SU-DHL-6 (cell line): ENCODE measurements around the gene CFDP1.

Source experiments
- H2AFZ ChIP-seq: fragments of 200-600 bp; sonication (generic); 2 replicates; pipeline ENCODE4 v1.6.1; 2014; ENCODE audit warnings: low read depth, mild to moderate bottlenecking, moderate library complexity, mixed read lengths, antibody characterized with exemption, low read length; ENCODE audit not compliant: severe bottlenecking
- H3F3A ChIP-seq: fragments of 200-600 bp; shearing (Covaris generic); 2 replicates; pipeline ENCODE4 v1.6.0; 2016; ENCODE audit warnings: antibody characterized with exemption, mild to moderate bottlenecking; ENCODE audit not compliant: insufficient read depth
- H3K27ac ChIP-seq: fragments of 200-600 bp; sonication (generic); 2 replicates; pipeline ENCODE4 v1.5.1; 2016; ENCODE audit warnings: low read depth, mild to moderate bottlenecking, low read length, moderate library complexity, mixed read lengths
- H3K27me3 ChIP-seq: fragments of 200-600 bp; sonication (generic), shearing (Covaris generic); 2 replicates; pipeline ENCODE4 v1.6.0; 2014; ENCODE audit warnings: mild to moderate bottlenecking, low read length
- H3K36me3 ChIP-seq: fragments of 200-600 bp; sonication (generic); 2 replicates; pipeline ENCODE4 v1.6.1; 2014; ENCODE audit warnings: mild to moderate bottlenecking, low read length, mixed read lengths
- H3K4me2 ChIP-seq: fragments of 300-600, 200-600 bp; shearing (Covaris generic), sonication (generic); 2 replicates; pipeline ENCODE4 v1.6.0; 2014; ENCODE audit warnings: low read length, low read depth, mild to moderate bottlenecking; ENCODE audit not compliant: poor library complexity, severe bottlenecking
- H3K4me3 ChIP-seq: fragments of 200-600 bp; sonication (generic); 2 replicates; pipeline ENCODE4 v1.5.1; 2014; ENCODE audit warnings: antibody characterized with exemption, low read length, mild to moderate bottlenecking, mixed read lengths; ENCODE audit not compliant: insufficient read depth, poor library complexity, severe bottlenecking
- H3K79me2 ChIP-seq: fragments of 200-600 bp; sonication (generic); 2 replicates; pipeline ENCODE4 v1.6.1; 2014; ENCODE audit warnings: mild to moderate bottlenecking, low read length, moderate library complexity; ENCODE audit not compliant: insufficient read depth
- H3K9ac ChIP-seq: fragments of 200-600 bp; sonication (generic); 2 replicates; pipeline ENCODE4 v1.7.0; 2014; ENCODE audit warnings: mild to moderate bottlenecking, low read length
- H3K9me2 ChIP-seq: fragments of 200-600 bp; sonication (generic); replicated peaks from 2 replicates; pipeline ENCODE4 v1.6.1; 2014; ENCODE audit warnings: low read length; ENCODE audit not compliant: insufficient read depth
- H3K9me3 ChIP-seq: fragments of 200-600 bp; sonication (generic); 2 replicates; pipeline ENCODE4 v1.6.1; 2014; ENCODE audit warnings: low read length, mixed read lengths; ENCODE audit not compliant: insufficient read depth
- H4K20me1 ChIP-seq: fragments of 200-600 bp; sonication (generic); 2 replicates; pipeline ENCODE4 v1.6.1; 2014; ENCODE audit warnings: low read depth, mild to moderate bottlenecking, antibody characterized with exemption, low read length, moderate library complexity, mixed read lengths
- CTCF ChIP-seq: fragments of 200-600 bp; sonication (generic); IDR thresholded peaks from one replicate; pipeline ENCODE4 v1.5.1; 2017; ENCODE audit warnings: antibody characterized with exemption, mild to moderate bottlenecking, low read length, moderate library complexity; ENCODE audit not compliant: insufficient read depth, poor library complexity, severe bottlenecking
- EZH2phosphoT487 ChIP-seq: fragments of 200-600 bp; sonication (generic), shearing (Covaris generic); conservative IDR thresholded peaks from 2 replicates; pipeline ENCODE4 v1.6.1; 2018; ENCODE audit warnings: mild to moderate bottlenecking, antibody characterized with exemption, low read length, moderate library complexity, mixed read lengths

Gene CFDP1

DNA sequence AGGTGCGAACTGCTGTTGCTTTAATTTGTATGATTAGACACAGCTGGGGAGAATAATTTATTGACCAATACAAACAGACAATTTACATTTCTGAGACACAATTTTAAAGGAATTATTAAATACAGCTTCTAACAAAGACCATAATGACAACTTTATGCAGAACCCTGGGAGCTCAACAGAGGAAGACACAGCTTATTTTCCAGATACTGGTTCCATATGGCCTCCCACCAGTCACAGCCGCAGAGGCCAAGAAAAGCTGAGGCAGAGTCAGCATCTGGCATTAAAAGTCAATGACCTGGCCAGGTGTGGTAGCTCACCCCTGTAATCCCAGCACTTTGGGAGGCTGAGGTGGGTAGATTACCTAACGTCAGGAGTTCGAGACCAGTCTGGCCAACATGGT is 115.8 kb downstream of the CFDP1 start:
- no peaks in the 10 kb centered on the region for H3K27me3 ChIP-seq
- H3K27ac ChIP-seq, result no peak overlapping the region
- H3K79me2 ChIP-seq, result no peaks in the 10 kb centered on the region
- no peaks in the 10 kb centered on the region for H3K36me3 ChIP-seq
- H3K9me3 ChIP-seq, result no peaks in the 10 kb centered on the region
- no peak overlapping the region for H3K4me3 ChIP-seq
- H2AFZ ChIP-seq, result no peak overlapping the region
- H3K4me2 ChIP-seq, result no peak overlapping the region
- H4K20me1 ChIP-seq, result no peaks in the 10 kb centered on the region; the same call in 1 of the 2 replicates
- H3K9me2 ChIP-seq, result no peaks in the 10 kb centered on the region
- H3K9ac ChIP-seq, result no peak overlapping the region
- TF ChIP-seq CTCF, result no peak
- no peak for TF ChIP-seq EZH2phosphoT487
- no peaks in the 10 kb centered on the region for H3F3A ChIP-seq

DNA sequence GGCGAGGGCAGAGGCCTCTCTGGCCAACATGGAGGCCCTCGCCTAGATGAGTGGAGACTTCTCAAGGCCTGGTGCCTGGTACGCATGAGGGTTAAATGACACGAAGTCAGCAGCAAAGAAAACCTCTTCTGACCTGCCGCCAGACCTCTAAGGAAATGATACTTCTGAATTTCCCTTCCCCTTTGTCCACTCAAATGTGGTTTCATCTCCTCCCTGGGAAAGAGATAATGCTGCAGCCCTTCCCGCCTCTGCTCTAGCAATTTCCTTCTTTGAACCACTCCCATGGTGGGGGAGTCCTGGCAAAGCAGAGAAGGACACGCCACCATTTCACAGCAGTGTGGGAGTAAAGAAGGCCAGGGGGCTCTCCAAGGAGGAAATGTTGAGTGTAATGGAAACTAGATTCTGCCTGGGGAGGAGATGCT is 116.2 kb downstream of the CFDP1 start:
- Histone ChIP-seq H3K36me3 (no peaks in the 10 kb centered on the region), H3F3A (no peaks in the 10 kb centered on the region), H3K79me2 (no peaks in the 10 kb centered on the region), H3K27ac (no peak overlapping the region), H3K9me3 (no peaks in the 10 kb centered on the region), H4K20me1 (no peaks in the 10 kb centered on the region; the same call in 1 of the 2 replicates), H3K4me2 (no peak overlapping the region), H3K27me3 (no peaks in the 10 kb centered on the region), H3K9me2 (no peaks in the 10 kb centered on the region), H3K4me3 (no peak overlapping the region), H3K9ac (no peak overlapping the region), H2AFZ (no peak overlapping the region)
- TF ChIP-seq EZH2phosphoT487, result no peak
- TF ChIP-seq CTCF, result no peak

DNA sequence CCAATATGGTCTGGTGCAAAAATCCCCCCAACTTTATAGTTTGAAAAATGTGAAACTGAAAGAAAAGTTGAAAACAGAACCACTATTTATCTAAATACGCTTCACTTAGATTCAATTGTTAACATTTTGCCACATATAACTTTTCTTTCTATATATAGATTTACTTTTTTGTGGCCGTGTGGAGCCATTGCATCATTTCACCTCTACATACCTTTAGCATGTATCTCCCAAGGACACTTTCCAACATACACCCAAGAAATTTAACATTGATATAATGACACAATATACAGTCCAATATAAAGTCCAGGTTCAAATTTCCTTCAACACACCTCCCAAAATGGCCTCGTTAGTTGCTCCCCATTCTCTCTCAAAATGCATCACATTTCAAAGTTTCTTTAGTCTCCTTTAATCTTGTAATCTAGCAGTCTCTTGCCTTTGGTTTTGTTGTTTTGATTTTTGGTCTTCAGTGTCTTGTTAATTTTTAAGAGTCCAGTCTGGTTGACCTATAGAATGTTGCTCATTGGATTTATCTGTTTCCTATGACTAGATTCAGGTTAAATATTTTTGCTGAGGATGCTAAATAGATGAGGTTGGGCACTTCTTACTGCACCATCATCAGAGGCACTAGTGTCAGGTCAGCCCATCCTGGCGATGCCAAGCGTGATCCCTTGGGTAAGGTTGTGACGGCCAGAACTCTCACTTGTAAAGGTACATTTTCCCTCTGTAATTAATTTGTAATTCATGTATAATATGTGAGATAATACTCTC is 117.6 kb downstream of the CFDP1 start:
- H3K9me3 ChIP-seq, result no peaks in the 10 kb centered on the region
- H3K36me3 ChIP-seq, result no peaks in the 10 kb centered on the region
- H4K20me1 ChIP-seq, result no peaks in the 10 kb centered on the region; the same call in 1 of the 2 replicates
- no peaks in the 10 kb centered on the region for H3K79me2 ChIP-seq
- H2AFZ ChIP-seq, result no peak overlapping the region
- TF ChIP-seq CTCF, result no peak
- H3F3A ChIP-seq, result no peaks in the 10 kb centered on the region
- H3K4me3 ChIP-seq, result no peak overlapping the region
- no peak overlapping the region for H3K9ac ChIP-seq
- no peaks in the 10 kb centered on the region for H3K27me3 ChIP-seq
- no peak overlapping the region for H3K4me2 ChIP-seq
- H3K9me2 ChIP-seq, result no peaks in the 10 kb centered on the region
- H3K27ac ChIP-seq, result no peak overlapping the region
